GM13977 (cell line): ENCODE results near the gene KRTAP12-3.

ENCODE experiments used
- DNase-seq: peaks from one replicate; pipeline ENCODE4 v3.0.0; 2012; ENCODE audit warnings: low spot score
- CTCF ChIP-seq: IDR thresholded peaks from 2 replicates; pipeline ENCODE4 v1.5.1; 2012; ENCODE audit warnings: mild to moderate bottlenecking, control low read depth; ENCODE audit not compliant: insufficient read depth; ENCODE audit errors: extremely low read depth, missing control alignments
- in situ Hi-C: fragments of 300-500 bp; cut with MboI; formaldehyde crosslinking; loops from one replicate; pipeline ENCODE4 v1.12.0; 2022; ENCODE audit warnings: low sequenced_read_pairs, low pct_unique_long_range_greater_than_20kb, mixed read lengths, inconsistent platforms; ENCODE audit not compliant: unreplicated experiment

KRTAP12-3 gene

GRCh38 chr21:44701023-44701400, 43.3 kb downstream of the KRTAP12-3 start:
- in situ Hi-C loops: no loop called here
- DNase-seq: no peak
- no peak for TF ChIP-seq CTCF

- in situ Hi-C loops: no loop called here
- no peak for TF ChIP-seq CTCF
- no peak for DNase-seq
Observed at GRCh38 chr21:44701541-44701940, 43.8 kb downstream of the KRTAP12-3 start.

- TF ChIP-seq CTCF: no peak
- no peak for DNase-seq
- in situ Hi-C loops: no loop called here
Observed at GRCh38 chr21:44702111-44702972, 44.6 kb downstream of the KRTAP12-3 start.

- DNase-seq: peak; percentile 14
- in situ Hi-C loops: no loop called here
- TF ChIP-seq CTCF: no peak
Observed at GRCh38 chr21:44702973-44703730, 45.4 kb downstream of the KRTAP12-3 start.

- no peak for TF ChIP-seq CTCF
- in situ Hi-C loops: no loop called here
- peak; percentile 13 for DNase-seq
Observed at GRCh38 chr21:44703731-44704635, 46.3 kb downstream of the KRTAP12-3 start.

- no peak for DNase-seq
- in situ Hi-C loops: no loop called here
- TF ChIP-seq CTCF: no peak
Observed at GRCh38 chr21:44704636-44705001, 46.9 kb downstream of the KRTAP12-3 start.
